Hematopoietic multipotent progenitor cell treated with erythropoietin and hydrocortisone succinate and interleukin-3 and kit ligand, for 17 days (in vitro differentiated cells): ENCODE data around the gene TSPO2.

Experiments
- DNase-seq: peaks from one replicate; pipeline ENCODE4 v3.0.0-alpha.2; 2015; ENCODE audit warnings: low spot score

TSPO2 gene

DNA sequence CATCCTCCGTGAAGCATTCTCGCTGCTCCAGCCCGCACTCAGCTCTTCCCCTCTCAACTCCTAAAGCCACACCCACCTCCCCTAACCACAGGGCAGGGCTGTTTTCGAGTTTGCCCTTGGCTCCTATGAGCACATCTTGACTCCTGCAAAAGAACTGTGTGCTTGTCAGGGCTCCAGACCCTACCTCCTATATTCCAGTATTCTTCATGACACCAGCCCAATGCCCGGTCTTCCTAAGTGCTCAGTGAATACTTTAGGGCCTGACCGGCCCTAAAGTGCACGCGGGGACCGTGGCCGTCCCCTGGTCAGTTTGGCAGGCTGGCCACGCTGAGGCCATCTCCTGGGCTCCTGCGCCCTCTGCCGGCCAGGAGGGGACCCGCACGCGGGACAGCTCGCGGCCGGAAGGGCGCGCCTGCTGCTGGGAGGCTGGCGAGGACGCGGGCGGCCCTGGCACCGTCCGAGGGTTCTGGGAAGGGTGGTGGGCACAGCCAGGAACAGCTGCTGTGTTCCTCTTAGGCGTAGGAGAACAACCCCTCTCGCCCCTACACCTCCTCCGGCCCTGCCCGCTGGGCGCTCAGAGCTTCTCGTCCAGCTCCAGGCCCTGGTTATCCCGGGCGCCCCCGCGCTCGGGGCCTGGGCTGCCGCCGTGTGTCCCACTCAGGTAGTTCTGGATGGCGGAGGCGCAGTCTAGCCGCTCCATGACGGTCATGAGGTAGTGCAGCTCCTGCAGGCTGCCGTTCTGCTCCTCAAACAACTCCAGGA is 14.3 kb upstream of the TSPO2 start:
- DNase-seq, result peak; percentile 90

GRCh38 chr6:41028561-41029412 is 13.5 kb upstream of the TSPO2 start:
- no peak for DNase-seq

- DNase-seq, result no peak
Observed at GRCh38 chr6:41032830-41033229, 9.4 kb upstream of the TSPO2 start.

GRCh38 chr6:41033776-41034175 is 8.5 kb upstream of the TSPO2 start:
- DNase-seq, result no peak

DNA sequence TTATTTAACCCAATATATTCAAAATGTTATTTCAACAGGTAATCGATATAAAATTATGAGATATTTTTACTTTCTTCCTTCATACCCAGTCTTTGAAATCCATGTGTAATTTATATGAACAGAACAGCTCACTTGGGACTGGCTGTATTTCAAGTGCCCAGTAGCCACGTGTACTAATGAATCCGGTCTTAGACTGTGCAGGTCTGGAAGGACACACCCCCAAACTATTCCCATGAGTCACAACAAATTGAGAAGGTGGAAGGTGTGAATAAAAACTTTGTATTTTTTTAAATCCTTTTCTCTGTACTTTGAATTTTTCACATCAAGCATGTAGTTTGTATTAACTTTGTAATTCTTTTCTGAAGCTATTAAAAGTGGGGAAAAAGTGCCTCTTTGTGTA is 6.1 kb upstream of the TSPO2 start:
- DNase-seq, result no peak

GRCh38 chr6:41036601-41037000 is 5.7 kb upstream of the TSPO2 start:
- DNase-seq, result no peak

DNA sequence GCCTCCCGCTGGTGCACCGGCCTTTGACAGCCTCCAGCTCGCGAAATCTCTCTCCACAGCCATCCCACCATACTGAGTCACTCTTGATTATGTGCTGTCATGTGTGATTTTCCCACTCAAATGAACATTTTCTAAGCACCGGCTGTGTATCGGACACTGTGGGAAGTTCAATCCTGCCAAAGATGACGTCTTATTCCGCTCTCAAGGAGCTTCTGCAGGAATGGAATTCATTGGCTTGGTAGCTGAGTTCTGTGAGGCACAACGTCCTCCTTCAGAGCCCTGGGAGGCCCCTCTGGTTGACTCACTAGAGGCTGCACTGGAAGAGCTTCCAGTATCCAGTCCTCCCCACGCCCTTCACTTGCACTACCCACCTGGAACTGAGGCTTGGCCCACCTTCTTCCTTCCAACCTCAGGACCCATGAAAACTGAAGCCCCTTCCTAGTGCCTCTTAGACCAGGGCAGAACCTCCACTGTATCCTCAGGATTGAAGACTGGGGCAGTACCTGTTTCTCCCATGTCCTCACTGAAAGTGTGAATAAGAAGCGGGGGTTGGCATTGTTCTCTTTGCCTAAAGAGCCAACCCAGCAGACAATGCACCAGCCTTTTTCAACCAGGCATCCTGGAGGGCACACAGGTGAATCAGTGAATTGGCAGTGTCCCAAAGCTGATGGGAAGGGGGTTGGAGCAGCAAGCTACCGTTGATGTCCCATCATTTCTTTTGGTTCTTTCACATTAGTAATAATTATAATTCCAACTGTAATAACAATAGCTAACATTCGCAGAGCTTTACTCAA is 5.0 kb upstream of the TSPO2 start:
- DNase-seq, result no peak

- DNase-seq, result no peak
Observed at GRCh38 chr6:41038205-41038604, 4.1 kb upstream of the TSPO2 start.

GRCh38 chr6:41039060-41039998 is 2.9 kb upstream of the TSPO2 start, which contains the start of gene UNC5CL:
TSS of gene UNC5CL (minus strand) at chr6:41039221. CDS start at chr6:41035074, 4,147 bp downstream.
- peak; percentile 89 for DNase-seq

DNA sequence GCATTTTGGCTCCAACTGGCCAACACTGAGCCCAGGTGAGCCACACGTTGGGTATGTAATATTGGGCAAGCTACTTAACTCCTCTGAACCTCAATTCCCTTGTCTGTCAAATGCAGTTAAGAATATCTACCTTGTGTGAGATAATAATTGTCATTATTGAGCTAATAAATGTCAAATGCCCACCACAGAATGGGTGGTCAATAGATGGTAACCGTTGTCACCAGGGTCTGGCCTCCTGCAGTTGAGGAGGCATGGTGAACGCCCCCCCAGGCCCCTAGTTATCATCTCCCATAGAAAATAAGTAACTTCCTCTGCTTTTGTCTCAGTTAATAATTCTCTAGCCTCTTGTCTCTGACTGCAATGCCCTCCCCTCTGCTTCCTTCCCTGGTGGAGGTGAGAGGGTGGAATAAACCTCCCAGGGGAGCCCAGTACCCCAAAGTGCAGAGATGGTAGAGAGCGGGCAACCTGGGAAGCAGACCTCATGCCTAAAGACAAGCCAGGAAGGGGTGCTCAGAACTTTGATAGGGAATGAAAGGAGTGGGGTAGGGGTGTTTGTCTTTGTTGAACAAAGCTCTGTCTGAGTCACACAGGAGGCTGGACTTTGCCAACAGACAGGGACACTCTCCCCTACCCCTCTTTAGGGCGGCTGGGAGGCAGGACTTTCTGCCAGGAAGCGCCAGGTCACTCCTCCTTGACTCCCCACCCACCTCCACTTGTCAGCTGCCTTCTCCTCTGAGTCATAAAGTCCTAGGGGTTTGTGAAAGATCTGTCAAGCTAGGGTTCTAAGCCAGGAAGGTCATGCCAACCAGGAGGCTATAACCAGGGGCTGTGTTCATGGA is 1.9 kb upstream of the TSPO2 start:
- peak; percentile 86 for DNase-seq

DNA sequence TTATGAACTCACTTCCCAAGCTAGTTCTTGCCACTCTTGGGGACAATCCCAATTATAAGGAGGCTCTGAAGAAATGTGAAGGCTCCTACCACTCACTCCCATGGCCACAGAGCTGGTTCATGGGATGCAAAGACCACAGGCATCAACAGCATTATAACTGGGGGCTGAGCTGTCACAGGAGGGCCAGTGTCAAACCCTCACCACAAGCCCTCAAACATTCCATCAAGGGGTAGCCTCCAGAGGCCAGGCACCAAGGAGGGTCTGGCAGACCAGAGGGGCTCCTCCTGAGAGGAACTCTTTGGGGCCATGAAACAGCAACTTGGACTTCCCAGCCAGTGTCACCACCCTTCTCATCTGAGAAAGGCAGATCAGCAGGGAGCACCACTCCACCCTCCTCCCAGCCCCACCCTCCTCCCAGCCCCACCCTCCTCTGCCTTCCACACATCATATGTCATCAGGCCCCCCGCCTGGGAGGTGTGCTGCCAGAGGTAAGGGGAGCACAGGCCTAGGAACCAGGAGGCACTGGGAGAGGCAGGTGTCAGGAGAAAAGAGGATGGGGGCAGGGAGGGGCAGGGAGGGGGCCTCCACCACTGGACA is 1.2 kb upstream of the TSPO2 start:
- peak; percentile 86 for DNase-seq

DNA sequence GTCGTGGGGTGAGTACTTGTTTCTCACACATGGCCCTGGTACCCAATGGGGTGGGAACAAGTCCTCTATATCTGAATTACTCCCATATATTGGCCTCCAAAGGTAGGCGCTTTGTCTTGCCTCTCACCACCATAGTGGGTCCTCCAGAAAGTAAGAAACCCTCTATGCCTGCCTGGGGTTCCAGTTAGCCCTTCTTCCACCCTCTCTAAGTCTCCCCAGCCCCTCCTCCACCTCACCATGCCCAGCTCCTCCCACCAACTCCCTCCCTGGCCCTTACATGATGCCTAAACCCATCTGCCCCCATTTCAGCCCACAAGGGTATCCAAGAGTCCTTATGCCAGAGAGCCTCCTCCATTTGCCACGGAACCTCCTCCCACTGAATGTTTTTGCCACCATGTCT is 884 bp downstream of the TSPO2 start:
- peak; percentile 57 for DNase-seq

DNA sequence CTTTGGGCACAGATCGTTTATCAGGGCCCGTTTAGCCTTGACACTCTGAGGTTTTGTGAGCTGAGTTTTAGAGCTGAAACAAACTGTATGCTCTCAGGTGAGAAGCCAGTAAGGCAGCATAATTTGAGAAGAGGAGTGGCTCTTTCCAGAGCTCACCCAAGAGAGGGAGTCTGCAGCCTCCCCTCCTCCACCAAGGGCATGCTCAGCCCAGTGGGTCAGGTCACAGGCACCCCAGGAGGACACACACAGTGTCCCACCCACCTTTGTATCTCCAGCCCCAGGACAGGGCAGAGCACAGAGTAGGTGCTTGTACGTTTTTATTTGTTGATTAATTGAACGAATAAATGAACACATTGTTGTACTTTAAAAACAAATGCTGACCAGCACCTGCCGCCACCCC is 3.4 kb downstream of the TSPO2 start:
- no peak for DNase-seq

DNA sequence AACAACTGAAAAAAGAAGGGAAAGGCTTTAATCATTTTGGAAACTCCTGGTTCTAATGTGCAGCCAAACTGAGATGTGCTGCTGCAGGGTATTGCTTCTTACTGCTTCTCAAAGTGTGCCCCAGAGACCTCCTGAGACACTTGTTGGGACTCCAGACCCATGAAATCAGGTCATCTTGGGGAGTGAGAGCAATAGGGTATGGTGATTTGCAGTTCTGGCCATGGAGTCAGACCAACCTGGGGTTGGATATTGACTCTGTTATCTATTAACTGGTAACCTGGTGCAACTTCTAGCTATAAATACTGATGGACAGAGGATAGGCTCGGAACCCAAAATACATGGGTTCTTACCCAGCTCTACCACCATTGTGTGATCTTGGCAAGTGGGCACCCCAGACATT is 3.8 kb downstream of the TSPO2 start:
- no peak for DNase-seq

DNA sequence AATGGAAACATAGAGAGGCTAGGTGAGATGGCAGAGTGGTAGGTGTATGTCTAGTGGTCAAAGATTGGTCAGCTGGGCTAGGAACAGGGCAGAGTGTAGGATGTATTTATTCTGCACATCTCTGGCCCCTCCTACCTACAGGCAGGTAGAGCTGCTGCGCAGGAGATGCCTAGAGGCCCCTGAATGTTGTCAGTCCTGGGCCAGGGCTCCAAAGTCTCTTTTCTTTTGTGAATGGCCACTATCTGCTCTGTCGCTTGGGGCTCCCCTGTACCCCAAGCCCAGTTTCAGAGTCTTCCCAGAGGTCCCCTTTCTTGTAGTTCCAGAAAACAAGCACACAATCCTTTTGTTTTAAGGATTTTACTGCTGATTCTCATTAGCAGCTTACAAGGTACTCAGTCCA is 5.0 kb downstream of the TSPO2 start:
- DNase-seq, result no peak

GRCh38 chr6:41047745-41048732 is 5.8 kb downstream of the TSPO2 start:
- no peak for DNase-seq

DNA sequence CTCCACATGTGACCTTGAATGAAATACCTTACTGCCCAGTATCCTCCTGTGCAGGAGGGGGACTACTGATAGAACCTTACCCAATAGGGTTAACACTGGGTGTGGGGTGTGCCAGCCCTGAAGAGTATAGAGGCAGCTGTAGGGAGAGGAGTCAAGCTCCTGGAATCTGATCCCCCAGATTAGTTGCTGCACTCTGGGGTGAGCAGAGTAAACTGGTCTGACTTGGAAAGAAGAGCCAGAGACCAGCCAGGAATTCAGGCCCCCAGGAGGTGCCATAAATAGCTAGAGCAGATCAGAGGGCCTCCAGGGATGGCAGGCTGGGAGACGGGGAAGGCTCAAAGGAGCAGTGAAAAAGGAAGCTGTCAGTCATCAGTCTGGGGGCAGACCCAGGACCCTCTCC is 7.3 kb downstream of the TSPO2 start:
- no peak for DNase-seq

- no peak for DNase-seq
Observed at GRCh38 chr6:41049955-41050354, 7.7 kb downstream of the TSPO2 start.

DNA sequence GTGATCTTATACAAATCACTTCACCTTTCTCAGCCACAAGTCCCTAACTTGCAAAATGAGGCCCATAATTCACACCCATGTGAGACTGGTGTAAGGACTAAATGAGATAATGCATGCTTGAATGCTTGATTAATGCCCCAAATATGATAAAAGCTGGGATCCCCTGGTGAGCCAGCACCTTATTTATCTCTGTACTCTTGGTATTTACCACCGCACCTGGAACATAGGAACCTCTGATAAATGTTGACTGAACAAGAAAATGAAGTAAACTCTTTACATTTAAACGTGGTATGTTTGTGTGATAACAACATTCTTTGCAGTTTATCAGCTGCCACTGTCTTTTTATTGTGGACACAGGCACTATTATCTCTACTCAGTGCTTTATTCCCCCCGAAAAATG is 8.3 kb downstream of the TSPO2 start:
- DNase-seq, result peak; percentile 33
